ENCODE results near the gene TNFRSF21. TPM values are rescaled to one million over a fixed set of nuclear protein-coding genes. Genes with fewer than 3 reads are reported as not detected.
A peak's percentile ranks its signal among the peaks of the same experiment; 100 is the strongest.

The TNFRSF21 gene, protein sequence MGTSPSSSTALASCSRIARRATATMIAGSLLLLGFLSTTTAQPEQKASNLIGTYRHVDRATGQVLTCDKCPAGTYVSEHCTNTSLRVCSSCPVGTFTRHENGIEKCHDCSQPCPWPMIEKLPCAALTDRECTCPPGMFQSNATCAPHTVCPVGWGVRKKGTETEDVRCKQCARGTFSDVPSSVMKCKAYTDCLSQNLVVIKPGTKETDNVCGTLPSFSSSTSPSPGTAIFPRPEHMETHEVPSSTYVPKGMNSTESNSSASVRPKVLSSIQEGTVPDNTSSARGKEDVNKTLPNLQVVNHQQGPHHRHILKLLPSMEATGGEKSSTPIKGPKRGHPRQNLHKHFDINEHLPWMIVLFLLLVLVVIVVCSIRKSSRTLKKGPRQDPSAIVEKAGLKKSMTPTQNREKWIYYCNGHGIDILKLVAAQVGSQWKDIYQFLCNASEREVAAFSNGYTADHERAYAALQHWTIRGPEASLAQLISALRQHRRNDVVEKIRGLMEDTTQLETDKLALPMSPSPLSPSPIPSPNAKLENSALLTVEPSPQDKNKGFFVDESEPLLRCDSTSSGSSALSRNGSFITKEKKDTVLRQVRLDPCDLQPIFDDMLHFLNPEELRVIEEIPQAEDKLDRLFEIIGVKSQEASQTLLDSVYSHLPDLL
- total RNA-seq, result 1 to 10 TPM; 4.3 to 5.8 TPM

DNA sequence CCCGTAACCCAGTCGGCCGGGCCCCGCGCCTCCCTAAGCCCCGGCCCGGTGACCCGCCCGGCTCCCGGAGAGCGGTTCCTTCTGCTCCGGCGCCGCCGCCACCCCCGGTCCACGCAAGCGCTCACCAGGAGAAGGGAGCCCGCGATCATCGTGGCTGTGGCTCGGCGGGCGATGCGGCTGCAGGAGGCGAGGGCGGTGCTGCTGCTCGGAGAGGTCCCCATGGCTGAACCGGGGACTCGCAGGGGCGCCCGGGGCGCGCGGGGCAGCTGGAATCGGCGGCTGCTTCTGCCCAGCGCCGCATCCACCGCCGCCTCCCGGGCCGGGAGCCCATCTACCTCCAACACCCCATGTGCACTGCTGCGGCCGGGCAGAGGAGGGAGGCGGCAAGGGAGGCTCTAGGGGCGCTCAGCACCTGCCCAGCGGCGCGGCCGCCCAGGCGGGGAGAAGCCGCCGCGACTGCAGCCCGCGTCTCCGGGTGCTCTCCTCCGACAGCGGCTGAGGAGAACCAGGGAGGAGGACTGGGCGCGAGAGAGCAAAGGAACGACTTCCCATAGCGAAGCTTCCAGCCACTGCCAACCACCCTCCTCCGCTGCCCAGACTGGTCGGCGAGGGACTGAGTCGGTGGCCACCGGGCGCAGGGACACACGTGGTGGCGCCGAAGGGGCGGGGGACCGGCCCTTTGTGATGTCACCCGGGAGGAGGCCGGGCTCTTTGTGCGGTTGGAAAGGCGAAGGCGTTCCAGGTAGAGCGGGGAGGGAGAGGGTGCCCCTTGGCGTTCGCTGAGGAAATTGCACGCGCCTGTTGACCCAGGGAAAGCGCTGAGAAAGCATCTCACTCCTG lies at the start of gene TNFRSF21:
Gene TNFRSF21, minus strand, starts transcription at position 615 of the 840 bp plus-strand sequence. Its CDS starts 394 bp downstream, at position 221.
- Mint-ChIP-seq H3K4me1 (ENCODE audit: low read depth) (peaks cover 11% of the 10 kb centered on the region), H3K4me3 (peak within 1 kb of the TSS; percentile 82 to 86), H3K9me3 (no peaks in the 10 kb centered on the region), H3K27me3 (ENCODE audit: low read depth) (peaks cover 55% of the 10 kb centered on the region), H3K27ac (no peak within 1 kb of the TSS), H3K36me3 (ENCODE audit: insufficient read depth in 2 of 2) (no peaks in the 10 kb centered on the region)
- peak; percentile 87 to 89 for DNase-seq
- peak; percentile 97 to 98 for ATAC-seq (replicated peaks in 1 of 2)

DNA sequence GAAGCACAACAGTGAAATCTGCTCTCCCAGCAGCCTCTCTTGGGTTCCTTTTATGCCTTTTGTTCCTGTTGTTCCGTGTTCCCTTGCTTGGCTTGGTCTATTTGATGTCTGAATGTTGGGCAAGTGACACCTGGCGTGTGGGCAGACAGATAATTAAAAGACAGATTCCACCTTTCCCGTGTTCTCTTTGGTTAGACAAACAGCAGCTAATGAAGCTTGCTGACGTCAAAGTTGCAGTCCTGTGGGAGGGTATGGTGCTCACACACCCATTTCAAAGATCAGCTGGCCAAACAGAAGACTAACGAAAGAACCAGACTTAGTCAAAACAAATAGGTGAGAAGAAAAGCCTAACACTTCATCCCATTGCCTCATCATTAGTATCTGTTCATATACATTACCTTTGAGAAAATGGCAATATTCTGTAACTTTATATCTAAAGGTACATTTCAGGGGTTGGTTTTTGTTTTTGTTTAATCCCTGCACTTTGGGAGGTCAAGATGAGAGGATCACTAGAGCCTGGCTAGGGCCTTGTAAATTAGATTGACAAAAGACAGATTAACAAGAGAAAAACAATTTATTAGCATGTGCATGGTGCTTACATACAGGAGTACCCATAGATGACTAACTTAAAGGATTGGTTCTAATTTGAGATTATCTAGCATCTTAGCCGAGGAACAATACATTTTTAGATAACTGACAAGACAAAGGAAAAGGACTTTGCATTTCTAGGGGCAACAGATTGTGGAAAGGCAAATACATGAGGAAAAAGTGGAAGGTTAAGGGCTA lies 48.9 kb upstream of the TNFRSF21 start:
- peaks cover 32% of the 10 kb centered on the region for H3K27me3 Mint-ChIP-seq (ENCODE audit: low read depth)

DNA sequence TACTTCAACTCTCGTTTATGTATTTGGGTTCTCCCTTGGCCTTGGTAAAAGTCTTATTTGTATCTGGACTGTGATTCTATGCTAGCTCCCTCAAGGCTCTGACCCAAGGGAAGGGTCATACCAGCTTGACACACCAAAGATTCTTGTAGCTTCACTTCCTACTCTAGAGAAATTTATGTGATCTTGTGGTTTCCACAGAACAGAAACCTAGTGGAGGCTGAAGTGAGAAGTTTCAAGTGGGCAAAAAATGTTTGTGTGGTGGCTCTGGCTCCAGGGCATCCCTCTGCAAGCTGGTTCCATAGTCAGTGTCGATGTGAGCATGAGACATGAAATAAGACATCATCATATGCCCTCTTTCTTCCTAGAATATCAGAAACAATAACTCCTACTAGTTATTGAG lies 48.1 kb upstream of the TNFRSF21 start:
- ATAC-seq (replicated peaks in 1 of 2), result no peak
- H3K27ac Mint-ChIP-seq, result no peak overlapping the region
- no peak for DNase-seq
- H3K4me3 Mint-ChIP-seq, result no peak overlapping the region
- H3K4me1 Mint-ChIP-seq (ENCODE audit: low read depth), result no peaks in the 10 kb centered on the region
- H3K27me3 Mint-ChIP-seq (ENCODE audit: low read depth), result peaks cover 24% of the 10 kb centered on the region
- no peaks in the 10 kb centered on the region for H3K36me3 Mint-ChIP-seq (ENCODE audit: insufficient read depth in 2 of 2)
- no peaks in the 10 kb centered on the region for H3K9me3 Mint-ChIP-seq

More for the DNA sequence above, 48.9 kb upstream of the TNFRSF21 start:
- H3K36me3 Mint-ChIP-seq (ENCODE audit: insufficient read depth in 2 of 2), result no peaks in the 10 kb centered on the region
- no peaks in the 10 kb centered on the region for H3K4me1 Mint-ChIP-seq (ENCODE audit: low read depth)
- no peak for DNase-seq
- H3K4me3 Mint-ChIP-seq, result no peak overlapping the region
- ATAC-seq (replicated peaks in 1 of 2), result no peak
- H3K27ac Mint-ChIP-seq, result no peak overlapping the region
- no peaks in the 10 kb centered on the region for H3K9me3 Mint-ChIP-seq

DNA sequence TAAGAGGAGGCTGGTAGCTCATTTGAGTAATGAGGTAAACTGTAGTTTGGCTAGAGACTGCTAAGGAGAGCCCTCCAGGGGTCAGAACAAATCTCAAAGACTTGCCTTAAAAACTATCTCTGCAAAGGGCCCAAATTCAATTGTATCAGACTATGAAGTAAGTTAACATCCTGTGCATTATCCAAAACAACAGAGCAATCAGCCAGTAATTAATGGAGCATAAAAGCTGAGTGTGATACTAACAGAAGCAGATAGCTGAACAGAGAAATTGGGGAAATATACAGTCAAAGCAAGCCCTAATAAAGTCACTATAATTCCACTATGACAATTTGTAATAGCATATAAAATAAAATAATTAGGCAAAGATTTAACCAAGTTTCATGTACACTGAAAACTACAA lies 45.8 kb upstream of the TNFRSF21 start:
- Mint-ChIP-seq H3K36me3 (ENCODE audit: insufficient read depth in 2 of 2) (no peaks in the 10 kb centered on the region), H3K27me3 (ENCODE audit: low read depth) (peaks cover 29% of the 10 kb centered on the region), H3K4me1 (ENCODE audit: low read depth) (no peaks in the 10 kb centered on the region), H3K27ac (no peak overlapping the region), H3K9me3 (no peaks in the 10 kb centered on the region), H3K4me3 (no peak overlapping the region)
- ATAC-seq (replicated peaks in 1 of 2) (no peak), DNase-seq (no peak)

DNA sequence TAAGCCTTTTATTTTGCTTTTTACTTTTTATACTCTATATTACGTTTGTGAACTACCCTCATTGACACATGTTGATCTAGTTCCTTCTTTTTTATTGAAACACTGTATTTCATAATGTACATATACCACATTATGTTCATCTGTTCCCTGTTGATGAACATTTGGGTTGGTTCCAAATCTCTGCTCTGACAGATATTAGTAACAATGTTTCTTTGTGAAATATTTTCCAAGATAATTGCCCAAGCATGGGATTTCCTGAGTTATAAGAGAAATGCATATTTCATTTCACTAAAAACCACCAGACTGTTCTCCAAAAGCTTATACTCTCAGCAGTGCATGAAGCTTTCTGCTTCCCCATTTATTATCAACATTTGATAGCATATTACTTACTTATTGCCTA lies 44.2 kb upstream of the TNFRSF21 start:
- no peak for ATAC-seq (replicated peaks in 1 of 2)
- Mint-ChIP-seq H3K27me3 (ENCODE audit: low read depth) (peaks cover 15% of the 10 kb centered on the region), H3K4me3 (no peak overlapping the region), H3K36me3 (ENCODE audit: insufficient read depth in 2 of 2) (no peaks in the 10 kb centered on the region), H3K27ac (no peak overlapping the region), H3K4me1 (ENCODE audit: low read depth) (no peaks in the 10 kb centered on the region), H3K9me3 (no peaks in the 10 kb centered on the region)
- no peak for DNase-seq

DNA sequence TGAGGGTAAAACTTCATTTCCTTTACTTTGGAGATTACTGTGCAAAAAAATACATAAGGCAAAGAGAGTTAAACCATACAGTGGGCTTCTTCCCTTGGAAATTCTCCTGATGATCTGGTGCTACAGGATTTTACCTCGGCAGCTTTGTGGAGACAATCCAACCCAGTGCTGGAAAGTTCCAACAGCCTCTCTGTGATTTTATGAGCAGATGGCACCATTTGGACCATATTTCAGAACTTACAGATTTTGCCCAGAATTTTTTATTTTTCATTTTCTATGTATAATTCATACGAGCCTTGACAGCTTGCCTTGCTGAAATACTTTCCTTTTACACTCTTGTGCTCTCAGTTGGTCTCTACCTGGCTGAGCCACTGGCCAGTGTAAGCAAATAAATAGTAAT lies 43.3 kb upstream of the TNFRSF21 start:
- no peak overlapping the region for H3K27ac Mint-ChIP-seq
- no peak overlapping the region for H3K4me3 Mint-ChIP-seq
- H3K27me3 Mint-ChIP-seq (ENCODE audit: low read depth), result peaks cover 8% of the 10 kb centered on the region
- no peaks in the 10 kb centered on the region for H3K36me3 Mint-ChIP-seq (ENCODE audit: insufficient read depth in 2 of 2)
- no peaks in the 10 kb centered on the region for H3K9me3 Mint-ChIP-seq
- H3K4me1 Mint-ChIP-seq (ENCODE audit: low read depth), result no peaks in the 10 kb centered on the region
- ATAC-seq (replicated peaks in 1 of 2) (no peak), DNase-seq (no peak)

DNA sequence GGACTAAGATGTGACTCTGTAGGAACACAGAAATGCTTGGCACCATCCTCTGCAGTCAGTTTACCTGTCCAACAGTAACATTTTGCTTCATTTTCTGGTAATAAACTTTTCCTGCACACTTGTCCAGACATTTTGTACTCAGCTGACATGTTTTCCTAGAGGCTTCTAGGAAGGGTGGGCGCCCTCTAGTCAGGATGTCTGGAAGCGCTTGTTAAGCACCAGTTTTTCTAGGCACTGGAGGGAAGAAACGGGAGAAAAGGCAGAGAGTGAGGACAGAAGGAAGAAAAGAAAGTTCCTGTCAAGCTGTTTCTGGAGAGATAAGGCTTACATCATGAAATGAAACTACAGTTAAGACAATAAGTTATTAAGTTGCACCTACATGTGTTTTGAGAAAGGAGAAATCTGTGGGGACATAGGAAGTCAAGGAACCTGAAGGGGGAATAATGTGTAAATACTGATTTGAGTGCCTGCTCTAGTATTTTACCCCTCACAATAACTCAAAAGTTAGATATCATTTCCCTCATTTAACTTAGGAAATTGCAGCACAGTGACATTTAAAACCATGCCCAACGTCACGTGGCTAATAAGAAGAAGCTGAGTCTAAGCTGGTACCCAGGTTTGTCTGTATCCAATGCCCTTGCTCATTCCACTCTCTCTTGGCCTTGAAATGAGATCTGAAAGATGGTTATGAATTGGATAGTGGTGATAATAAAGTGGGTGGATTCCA lies 42.7 kb upstream of the TNFRSF21 start:
- Mint-ChIP-seq H3K9me3 (no peaks in the 10 kb centered on the region), H3K4me3 (no peak overlapping the region), H3K36me3 (ENCODE audit: insufficient read depth in 2 of 2) (no peaks in the 10 kb centered on the region), H3K4me1 (ENCODE audit: low read depth) (no peaks in the 10 kb centered on the region), H3K27me3 (ENCODE audit: low read depth) (peaks cover 8% of the 10 kb centered on the region), H3K27ac (no peak overlapping the region)
- no peak for ATAC-seq (replicated peaks in 1 of 2)
- DNase-seq, result no peak

DNA sequence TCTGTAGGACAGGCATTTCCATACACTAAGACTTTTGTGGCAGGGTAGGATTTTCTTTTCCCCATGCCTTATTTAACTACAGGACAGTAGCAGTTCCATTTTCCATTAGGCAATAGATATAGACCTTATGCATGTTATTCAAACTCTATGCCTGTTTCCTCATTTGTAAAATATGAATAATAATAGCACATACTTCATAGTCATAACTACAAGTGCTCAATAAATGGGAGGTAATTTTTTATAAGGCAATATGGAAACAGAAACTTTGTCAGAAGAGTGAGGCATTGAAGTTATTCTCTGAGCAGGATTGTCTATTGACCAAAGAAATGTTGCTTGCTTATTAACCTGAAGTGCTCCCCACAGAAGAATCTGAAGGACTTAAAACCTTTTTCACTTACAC lies 41.9 kb upstream of the TNFRSF21 start:
- H3K4me1 Mint-ChIP-seq (ENCODE audit: low read depth), result no peaks in the 10 kb centered on the region
- no peaks in the 10 kb centered on the region for H3K9me3 Mint-ChIP-seq
- DNase-seq, result no peak
- H3K27ac Mint-ChIP-seq, result no peak overlapping the region
- H3K36me3 Mint-ChIP-seq (ENCODE audit: insufficient read depth in 2 of 2), result no peaks in the 10 kb centered on the region
- no peak overlapping the region for H3K4me3 Mint-ChIP-seq
- peaks cover 15% of the 10 kb centered on the region for H3K27me3 Mint-ChIP-seq (ENCODE audit: low read depth)
- ATAC-seq (replicated peaks in 1 of 2), result no peak

DNA sequence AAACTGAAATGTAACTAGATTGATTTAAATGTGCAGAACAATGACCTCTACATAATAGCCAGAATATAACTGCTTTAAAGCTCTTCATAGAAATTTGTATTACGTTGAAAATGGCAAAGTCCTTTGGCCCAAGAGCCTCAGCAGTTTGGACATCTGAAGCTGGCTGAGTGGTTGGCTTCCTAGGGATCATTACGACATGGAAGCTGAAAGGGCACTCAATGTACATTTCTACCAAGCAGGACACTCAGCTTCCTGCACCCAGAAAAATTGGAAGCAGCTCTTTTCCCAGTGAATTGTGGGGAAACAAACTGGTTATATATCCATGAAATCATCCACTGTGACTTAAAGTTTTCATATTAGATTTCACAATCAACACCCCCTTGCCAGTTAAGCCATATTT lies 40.2 kb upstream of the TNFRSF21 start:
- DNase-seq, result no peak
- peaks cover 22% of the 10 kb centered on the region for H3K27me3 Mint-ChIP-seq (ENCODE audit: low read depth)
- no peaks in the 10 kb centered on the region for H3K9me3 Mint-ChIP-seq
- no peaks in the 10 kb centered on the region for H3K4me1 Mint-ChIP-seq (ENCODE audit: low read depth)
- no peaks in the 10 kb centered on the region for H3K36me3 Mint-ChIP-seq (ENCODE audit: insufficient read depth in 2 of 2)
- H3K4me3 Mint-ChIP-seq, result no peak overlapping the region
- H3K27ac Mint-ChIP-seq, result no peak overlapping the region
- no peak for ATAC-seq (replicated peaks in 1 of 2)

DNA sequence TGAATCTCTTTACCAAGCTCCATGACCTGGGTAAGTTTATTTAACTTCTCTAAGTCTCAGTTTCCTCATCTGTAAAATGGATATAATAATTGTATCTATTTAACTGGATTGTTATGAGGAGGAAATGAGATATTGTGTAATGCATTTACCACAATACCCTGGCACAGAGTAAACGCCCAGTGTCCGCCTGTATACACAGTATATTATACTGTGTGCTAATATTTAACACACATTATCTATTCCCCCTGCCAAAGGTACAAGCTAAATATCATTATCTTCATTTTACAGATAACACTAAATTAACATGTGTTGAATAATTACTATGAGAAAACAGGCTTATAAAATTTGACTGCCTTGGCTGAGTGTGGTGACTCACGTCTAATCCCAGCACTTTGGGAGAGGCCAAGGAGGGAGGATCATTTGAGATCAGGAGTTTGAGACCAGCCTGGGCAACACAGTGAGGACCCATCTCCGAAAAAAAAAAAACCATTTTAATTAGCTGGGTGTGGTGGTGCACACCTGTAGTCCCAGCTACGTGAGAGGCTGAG lies 38.7 kb upstream of the TNFRSF21 start:
- H3K4me3 Mint-ChIP-seq, result no peak overlapping the region
- no peak for DNase-seq
- H3K36me3 Mint-ChIP-seq (ENCODE audit: insufficient read depth in 2 of 2), result no peaks in the 10 kb centered on the region
- no peak for ATAC-seq (replicated peaks in 1 of 2)
- H3K9me3 Mint-ChIP-seq, result no peaks in the 10 kb centered on the region
- H3K4me1 Mint-ChIP-seq (ENCODE audit: low read depth), result no peaks in the 10 kb centered on the region
- H3K27ac Mint-ChIP-seq, result no peak overlapping the region
- H3K27me3 Mint-ChIP-seq (ENCODE audit: low read depth), result peaks cover 31% of the 10 kb centered on the region

DNA sequence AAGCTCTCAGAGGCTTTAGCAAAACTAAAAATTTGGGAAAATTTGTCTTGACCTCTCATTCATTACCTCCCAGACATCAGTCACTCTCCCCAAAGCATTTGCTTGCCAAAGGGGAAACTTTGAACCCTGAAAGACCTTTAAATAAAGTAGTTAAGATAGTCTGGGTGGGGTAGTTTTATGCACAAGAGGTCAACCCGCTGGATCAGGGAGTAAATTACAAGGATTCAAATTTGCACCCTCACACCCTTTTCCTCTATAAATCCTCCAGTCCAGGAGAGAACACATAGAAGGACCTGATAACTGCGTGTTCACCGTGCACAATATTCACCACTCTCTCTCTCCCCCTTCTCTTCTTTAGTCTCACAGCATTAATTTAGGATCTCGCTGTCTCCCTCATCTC lies 36.1 kb upstream of the TNFRSF21 start:
- H3K27ac Mint-ChIP-seq, result no peak overlapping the region
- DNase-seq, result no peak
- no peak overlapping the region for H3K4me3 Mint-ChIP-seq
- peaks cover 23% of the 10 kb centered on the region for H3K27me3 Mint-ChIP-seq (ENCODE audit: low read depth)
- H3K4me1 Mint-ChIP-seq (ENCODE audit: low read depth), result no peaks in the 10 kb centered on the region
- no peaks in the 10 kb centered on the region for H3K9me3 Mint-ChIP-seq
- H3K36me3 Mint-ChIP-seq (ENCODE audit: insufficient read depth in 2 of 2), result no peaks in the 10 kb centered on the region
- ATAC-seq (replicated peaks in 1 of 2), result no peak

DNA sequence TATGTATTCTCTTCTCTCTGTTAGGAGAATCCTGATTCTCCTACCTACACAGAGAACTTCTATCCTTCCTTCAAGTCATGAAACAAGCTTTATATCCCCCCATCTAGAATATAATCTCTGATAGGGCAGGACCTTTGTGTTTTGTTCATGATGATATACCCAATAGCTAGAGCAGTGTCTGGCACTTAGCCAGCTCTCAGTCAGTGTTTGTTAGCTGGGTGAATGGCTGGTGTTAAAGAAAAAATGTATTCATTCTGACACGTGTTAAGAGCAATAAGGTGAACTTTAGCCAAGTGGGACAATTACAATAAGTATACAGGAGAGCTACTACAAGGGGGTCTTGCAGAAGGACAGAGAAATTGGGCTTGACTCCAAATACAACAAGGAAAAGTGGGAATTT lies 34.3 kb upstream of the TNFRSF21 start:
- H3K4me3 Mint-ChIP-seq, result no peak overlapping the region
- H3K9me3 Mint-ChIP-seq, result no peaks in the 10 kb centered on the region
- no peaks in the 10 kb centered on the region for H3K36me3 Mint-ChIP-seq (ENCODE audit: insufficient read depth in 2 of 2)
- H3K27ac Mint-ChIP-seq, result no peak overlapping the region
- ATAC-seq (replicated peaks in 1 of 2), result no peak
- no peaks in the 10 kb centered on the region for H3K4me1 Mint-ChIP-seq (ENCODE audit: low read depth)
- peaks cover 23% of the 10 kb centered on the region for H3K27me3 Mint-ChIP-seq (ENCODE audit: low read depth)
- no peak for DNase-seq

All from activated T-cell treated with anti-CD3 and anti-CD28 coated beads, Interleukin-2, amount 50 U/mL, for 72 hours (primary cell).